Activated CD4-positive, CD25-positive, alpha-beta regulatory T cell treated with anti-CD3 and anti-CD28 coated beads, Interleukin-2, amount 50 U/mL, for 16 hours (primary cell): Measurements from ENCODE around the gene JUP.

ENCODE experiments used
- DNase-seq: peaks from one replicate; pipeline ENCODE4 v3.0.0-alpha.2; 2020; ENCODE audit warnings: low read depth, low spot score

The JUP gene

DNA sequence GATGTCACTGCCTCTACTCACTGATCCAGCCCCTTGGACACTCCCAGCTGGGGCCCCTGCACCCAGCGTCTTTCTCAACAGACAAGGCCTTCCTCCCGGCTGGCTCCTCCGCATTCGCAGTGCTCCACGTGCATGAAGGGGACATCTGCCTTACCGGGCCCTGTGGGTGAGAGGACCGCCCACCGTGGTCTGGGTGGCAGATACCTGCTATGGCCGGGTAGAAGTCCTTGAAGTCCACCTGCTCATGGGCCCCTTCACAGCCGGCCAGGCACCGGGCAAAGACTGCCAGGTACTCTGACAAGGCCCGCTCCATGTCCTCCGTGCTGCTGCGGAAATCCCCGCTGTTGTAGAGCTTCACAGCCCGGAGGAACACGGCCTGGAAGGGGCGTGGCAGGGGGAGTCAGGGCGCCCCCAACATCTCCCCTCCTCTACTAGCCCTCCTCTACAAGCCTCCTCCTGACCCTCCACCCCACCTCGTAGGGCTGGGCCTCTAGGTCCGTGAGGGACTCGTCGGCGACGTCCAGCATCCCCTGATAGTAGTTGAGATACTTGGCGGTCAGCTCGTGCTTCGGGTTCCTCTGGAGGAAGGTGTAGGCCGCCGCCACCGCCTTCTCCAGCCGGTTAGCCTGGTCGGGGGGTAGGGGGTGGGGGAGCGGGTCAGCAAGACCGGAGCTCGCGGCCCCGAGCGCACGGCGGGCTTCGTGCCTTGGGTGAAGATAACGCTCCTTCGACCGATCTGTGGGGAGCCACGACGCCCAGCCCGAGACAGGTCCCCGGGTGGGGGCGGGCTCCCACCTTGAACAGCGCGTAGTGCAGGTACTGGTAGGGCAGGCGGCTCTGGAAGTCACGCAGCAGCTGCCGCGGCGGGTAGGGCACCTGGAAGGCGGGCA is 24.4 kb upstream of the JUP start:
- no peak for DNase-seq

DNA sequence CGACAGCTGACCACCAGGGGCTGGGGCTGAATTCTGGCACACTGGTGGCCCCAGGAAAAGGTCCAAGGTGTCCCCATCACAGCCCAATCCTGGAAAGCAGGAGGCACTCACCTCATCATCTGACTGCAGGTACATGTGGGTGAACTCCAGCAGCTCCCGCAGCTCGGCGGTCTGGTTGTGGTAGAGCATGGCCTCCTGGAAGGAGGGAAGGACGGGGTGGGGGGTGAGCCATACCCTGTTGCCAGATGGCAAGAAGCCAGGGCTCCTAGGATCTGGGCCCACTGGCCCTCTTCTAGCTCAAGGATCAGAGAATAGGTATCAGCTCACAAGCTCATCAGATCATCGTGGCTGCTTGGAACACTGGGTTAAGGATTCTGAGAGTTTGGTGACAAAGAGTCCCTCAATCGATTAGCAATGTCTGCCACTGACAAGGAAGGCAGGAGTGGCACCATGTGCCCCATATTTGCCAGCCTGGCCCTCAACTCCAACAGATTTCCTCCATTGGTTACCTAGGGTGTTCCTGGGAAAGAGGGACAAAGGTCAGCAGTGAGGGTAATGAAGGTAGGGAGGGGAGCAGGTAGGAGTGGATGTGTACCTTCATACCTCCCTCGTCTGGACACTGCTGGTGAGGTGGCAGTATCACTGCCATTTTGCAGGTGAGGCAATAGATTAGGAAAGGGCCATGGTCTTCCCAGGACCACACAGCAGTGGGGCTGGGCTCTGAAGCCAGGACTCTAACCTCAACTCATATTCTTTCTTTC is 20.4 kb upstream of the JUP start:
- no peak for DNase-seq

DNA sequence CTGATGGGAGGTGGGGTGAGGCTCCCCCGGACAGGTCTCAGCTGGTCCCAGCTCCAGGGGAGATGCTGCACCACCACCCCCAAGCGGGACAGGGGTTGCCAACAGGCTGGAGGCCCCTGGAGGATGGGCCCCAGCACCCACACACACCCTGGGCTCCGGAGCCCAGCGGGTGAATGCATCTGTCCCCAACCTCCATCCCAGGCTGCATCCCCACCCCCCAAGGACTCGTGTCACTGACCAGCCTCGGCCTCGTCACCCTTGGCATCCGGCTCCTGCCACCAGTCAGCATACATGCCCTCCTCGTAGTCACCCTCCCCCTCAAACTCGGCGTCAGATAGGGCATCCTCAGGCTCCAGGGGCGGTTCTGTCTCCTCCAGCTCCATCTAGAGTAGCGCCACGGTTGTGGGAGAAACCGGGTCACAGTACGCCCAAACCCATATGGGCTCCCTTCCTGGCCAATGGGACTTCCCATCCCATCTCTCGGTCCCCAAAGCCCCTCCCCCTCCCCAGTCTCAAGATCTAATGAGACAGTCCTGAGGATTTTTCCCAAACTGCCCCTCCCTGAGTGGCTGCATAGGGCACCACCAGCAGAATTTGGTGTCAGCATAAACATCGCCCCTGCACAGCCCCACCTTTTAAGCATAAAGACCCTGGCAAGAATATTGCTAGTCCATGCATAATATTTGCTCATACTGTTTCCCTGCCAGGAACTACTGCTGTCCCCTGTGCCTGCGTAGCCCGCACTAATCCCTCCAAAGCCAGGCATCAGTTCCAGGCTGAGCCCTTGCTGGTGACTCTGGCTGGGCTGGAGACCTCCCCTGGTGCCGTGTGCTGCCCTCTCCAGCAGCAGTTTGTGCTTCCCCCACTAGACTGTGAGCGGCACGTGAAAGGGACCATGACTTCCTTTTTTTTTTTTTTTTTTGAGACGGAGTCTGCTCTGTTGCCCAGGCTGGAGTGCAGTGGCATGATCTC is 16.8 kb upstream of the JUP start:
- DNase-seq: no peak

DNA sequence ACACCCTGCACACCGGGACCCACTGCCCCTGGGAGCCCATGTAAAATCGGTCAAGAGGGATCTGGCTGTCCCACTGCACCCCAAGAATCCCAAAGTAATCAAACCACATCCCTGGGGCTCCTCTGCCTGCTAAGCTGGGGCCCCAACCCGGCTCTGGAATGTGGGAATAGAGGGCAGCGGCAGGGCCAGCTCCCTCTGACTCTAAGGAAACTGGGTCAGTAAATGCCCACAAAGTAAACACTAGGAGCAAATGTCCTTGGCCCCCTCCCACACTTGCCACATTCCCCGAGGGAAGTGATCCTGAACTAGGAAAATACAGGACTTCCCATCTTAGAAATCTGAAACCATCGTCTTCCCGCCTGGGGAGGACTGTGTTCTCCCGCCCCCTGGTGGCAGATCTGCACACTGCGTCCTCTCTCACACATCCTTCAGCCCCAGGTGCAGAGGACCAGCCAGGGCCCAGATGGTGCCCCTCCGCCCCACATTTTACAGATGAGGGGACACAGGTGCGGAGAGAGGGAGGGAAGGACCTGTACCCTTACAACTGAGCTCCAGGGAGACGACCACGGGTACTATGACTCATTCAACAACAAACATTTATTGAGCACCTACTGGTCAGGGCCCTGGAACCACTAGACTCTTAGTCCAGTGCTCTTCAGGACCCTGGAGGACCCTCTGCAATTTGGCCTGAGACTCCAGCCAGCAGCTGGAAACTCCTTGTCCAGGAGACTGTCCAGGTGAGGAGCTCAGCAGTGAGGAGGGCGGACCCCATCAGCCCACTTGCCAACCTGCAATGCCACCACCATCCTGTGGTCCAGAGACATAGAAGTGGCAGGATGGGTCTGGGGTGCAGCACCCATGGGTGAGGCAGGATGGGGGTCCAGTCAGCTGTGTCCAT is 15.1 kb upstream of the JUP start:
- peak; percentile 56 for DNase-seq

DNA sequence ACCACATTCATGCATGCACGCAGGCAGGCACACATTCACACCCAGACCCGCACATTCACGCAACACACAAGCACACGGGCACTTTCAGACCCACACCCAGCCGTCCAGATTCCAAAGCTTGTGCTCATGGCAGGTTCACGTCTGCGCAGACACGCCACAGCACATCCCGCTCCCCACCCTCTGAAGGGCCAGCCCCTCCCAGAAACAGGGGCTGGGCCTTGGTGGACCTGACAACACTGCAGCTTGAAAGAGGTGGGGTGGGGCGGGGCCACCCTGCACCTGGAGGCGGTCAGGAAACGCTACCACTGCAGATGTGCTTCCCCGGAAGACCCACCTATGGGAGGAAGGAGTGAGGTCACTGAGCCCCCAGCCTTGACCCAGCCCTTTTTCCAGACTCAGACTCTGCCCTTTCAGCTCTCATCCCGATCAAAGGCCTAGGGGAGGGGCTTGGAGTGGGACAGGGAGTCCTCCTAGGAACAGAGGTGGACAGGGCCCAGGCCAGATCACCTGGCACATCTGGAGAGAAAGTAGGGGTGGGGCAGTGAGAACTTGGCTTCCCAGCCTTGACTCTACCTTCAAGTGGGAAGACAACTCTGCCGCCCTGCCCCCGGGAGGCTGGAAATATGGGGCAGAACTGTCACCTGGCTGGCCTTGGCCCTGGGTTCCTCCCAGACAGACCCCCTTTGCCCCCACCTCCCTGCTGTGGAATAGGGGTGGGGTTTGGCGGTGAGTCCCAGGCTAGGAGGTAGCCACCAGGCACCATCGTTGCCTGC is 14.3 kb upstream of the JUP start:
- DNase-seq: no peak

DNA sequence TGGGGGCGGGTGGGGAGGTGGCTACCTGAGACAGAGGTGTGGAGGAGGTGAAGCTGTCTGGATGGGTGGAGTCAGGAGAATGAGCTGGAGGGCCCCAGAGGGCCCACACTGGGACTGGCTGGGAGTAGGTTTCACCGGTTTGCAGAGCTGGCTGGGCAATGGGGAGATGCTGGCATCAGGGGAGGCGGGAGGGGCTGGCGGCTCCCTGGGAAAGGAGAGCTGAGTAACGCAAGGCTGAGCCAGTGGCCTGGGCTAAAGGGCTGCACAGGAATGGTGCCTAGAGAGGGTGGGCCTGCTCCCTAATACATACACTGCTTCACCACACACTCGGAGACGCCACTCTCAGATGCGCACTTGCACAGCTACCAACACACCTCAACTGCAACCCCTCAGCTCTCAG is 12.9 kb upstream of the JUP start:
- no peak for DNase-seq

DNA sequence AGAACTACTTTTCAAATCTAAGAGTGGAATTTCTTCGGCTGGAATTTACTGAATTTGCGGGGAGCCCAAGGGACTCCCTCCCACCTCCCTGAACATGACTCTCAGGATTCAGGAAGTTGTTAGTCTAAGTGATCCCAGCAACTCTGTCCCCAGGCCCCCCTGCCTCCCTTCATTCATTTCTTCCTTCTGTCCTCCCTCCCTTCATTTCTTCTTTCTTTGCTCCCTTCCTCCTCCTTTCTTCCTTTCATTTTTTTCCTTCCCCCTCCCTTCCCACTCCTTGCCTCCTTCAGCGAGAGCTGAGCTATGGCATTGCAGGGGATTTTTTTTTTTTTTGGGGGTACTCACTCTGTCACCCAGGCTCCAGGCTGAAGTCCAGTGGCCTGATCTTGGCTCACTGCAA is 10.9 kb upstream of the JUP start:
- DNase-seq: no peak

DNA sequence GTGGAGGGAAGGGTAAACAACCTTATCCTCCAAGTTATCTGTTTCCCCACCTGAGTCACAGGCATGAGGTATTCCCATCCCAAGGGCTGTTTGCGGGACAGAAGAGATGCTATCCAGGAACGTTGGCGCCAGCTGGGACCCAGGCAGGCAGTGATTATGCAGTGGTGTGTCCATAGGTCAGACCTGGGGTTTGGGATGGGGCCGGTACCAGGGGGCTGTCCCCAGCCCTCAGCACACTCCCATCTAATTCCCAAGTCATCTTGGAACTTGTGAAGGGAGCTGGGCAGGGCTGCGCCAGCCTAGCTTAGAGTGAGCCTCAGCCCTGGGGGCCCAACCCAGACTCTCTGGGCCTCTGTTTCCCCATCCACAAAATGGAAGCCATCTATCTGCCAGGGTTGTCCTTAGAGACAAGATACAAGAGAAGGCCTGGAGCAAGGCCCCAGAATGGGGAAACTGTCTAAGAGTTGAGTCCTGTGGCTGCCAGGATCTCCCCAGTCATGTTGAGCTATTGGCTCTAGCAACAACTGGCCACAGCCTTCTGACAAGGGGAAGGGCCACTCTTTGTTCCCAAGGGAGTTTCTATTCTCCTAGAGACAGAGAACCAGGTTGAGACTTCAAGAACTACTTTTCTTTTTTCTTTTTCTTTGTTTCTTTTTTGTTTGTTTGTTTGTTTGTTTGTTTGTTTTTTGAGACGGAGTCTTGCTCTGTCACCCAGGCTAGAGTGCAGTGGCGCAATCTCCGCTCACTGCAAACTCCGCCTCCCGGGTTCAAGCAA is 9.8 kb upstream of the JUP start:
- no peak for DNase-seq

DNA sequence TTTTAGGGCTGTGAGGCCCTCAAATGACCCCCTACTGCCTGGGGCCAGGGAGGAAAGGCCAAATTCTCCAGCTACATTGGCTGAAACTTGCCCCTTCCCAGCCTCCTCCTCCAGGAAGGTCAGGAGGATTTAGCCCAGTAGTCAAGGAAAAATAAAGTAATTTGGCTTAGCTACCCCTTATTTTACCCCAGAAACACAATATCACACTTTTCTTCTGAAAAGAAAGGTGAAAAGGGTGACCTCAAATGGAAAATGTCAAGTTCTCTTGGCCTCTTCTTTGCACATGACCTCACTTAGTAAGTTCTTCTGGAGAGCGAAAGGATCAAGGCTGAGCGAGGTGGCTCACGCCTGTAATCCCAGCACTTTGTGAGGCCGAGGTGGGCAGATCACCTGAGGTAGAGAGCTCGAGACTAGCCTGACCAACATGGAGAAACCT is 8.0 kb upstream of the JUP start:
- DNase-seq: no peak

DNA sequence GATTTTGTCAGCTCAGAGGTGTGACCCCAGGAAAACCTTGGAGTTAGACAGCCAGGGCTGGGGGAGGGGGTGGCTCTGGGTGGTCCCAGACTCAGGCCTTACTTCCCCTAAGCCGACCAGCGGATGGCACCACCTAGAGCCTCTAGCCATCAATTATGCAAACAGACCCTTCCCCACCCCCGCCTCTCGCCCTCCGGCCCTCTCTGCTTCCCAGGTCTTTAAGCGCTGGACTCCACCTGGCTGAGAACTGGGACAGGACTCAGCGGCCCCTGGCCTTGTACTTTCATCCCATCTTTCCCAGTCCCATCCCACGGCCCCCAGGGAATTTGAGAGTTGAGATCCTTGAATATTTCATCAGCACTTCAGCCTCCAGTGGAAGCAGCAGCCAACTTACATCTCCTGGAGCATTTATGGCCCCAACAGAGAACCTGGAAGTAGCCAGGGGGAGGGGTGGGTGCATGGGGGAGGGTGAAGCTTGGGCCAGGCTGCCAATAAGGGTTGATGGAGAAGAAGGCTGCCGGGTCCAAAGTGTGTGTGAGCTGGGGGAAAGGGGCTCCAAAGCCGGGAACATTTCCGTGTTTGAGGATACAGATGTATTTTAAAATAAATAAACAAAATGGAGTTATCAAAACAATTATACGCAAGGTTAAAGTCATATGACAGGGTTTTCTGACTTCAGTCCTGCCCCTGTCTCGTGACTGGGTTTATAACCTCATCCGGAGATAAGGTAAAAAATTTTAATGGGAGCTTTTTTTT is 7.5 kb upstream of the JUP start:
- no peak for DNase-seq

DNA sequence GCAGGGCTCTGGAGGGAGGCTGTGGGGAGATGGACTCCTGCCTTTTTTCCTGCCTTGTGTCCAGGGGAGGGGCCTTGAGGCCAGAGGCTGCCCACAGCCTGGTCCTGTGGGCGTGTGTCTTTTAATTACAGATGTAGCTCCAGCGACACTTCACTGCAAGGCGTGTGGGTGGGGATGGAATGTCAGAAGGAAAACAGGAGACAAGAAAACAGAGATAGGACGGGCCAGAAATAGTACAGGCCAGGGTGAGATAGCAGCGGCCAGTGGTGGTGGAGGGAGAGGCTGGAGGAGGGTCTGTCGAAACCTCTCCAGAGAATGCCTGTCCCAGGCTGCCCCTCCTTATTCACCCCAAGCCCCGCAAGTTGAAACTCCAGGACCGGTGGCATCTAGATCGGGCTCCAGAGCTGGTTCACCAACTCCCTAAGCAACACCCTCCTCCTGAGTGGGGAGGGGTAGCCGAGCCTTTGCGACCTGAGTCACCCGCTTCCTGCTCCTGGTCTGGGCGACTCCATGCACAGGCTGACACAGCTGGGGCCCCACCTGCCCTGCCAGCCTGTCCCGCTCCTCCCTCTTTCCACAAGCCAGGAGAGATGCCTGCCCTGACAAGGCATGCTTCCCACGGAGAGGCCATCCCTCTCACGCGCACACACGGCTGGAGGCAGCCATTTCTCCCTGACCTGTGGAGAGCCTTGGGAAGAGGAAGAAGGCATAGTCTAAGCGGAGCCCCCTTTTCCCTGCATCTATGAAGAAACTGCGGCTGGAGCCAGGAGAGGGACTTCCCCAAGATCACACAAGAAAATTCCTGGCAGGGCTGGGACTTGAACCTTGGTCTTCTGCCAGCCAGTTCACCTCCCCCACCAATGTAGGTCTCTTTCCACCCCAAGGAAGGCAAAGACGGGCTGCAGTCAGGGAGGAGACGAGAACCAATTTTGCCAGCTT is 6.6 kb upstream of the JUP start:
- DNase-seq: no peak

DNA sequence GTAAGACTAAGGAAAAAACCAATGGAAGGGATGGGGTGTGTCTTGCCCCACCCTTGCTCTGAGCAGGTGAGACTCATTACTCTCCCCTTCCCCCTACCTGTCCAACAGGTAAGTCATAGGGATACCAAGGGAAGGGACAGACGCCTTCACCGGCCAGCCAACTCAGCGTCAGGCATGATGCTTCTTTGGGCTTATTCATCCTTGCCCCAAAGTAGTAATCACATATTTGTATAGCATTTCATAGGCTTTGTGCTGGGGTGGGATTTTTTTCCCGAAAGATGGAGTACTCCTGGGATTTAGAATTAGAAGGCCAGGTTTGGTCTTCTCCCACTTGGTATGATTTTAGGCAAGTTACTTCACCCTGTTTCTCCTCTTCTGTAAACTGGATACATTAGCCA is 509 bp upstream of the JUP start:
- no peak for DNase-seq

DNA sequence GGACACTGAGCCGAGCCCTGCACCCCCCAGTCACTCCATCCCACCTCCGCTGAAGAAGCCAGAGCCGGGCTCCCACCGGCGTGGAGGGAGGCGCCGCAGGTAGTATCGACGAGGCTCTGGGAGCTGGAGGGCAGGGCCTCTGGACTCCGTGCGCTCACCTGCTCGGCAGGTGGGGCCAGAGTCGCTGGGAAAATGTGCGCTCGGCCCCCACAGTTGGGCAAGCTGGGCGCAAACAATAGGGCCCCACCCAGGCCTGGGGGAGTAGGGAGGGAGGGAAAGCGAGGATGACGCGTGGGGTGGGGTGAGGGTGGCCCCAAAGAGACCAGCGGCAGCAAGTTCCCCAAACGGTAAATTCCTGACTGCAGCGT is 668 bp downstream of the JUP start:
- no peak for DNase-seq

DNA sequence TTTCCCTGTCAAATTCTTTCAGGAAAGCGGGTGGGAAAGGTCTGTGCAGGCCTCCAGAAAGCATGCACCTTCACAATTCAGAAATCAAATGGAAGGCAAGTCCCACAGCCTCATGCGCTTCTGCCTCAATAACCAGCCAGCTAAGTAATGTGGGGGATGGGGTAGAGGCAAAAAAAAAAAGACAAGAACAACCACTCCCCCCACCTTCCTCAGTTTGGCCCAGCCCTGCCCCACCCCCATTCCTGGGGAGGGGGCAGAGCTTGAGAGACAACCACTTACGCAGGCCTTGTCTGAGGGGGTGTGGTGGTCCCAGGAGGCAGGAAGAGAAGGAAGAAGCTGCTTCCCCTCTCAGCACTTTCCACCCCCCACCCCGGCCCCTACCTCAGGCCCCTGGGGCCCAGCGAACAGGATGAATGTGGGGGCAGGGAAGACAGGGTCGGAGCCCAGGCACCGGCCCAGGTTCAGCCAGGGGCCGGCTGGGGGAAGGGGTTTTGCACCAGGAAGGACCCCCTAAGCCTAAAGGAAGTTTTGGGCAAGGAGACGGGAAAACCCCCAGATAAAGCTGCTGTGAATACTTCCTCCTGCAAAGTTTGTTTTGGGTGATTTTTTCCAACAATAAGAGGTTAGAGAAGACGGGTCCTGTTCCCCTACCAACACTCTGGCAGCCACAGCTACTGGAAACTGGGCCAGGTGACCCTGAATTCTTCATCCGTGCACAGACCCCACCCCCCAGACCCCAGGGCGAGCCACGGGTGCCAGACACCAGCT is 1.2 kb downstream of the JUP start:
- no peak for DNase-seq

DNA sequence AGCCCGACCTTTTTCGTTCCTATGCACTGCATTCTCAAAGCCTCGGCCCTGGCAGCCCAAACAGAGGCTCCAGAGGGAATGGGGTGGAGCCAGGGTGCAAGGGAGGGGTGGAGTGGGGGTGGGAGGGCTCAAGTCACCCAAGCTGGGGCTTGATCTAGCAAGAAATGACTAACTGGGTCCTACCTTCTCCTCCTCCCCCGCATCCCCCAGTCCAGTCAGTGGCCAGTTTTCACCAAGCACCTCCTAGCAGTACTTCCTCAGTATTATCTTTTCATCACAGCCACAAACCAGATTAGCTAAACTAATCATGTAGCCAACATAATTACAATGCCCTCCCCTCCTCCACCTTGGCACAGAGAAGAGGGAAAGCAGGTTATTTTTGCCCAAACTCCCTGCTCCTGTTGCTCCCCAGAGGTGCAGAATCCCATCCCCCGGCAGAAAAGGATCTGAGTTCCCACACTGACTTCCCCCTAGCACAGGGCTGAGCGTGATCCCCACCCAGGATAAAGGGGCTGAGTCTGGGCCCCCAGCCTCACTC is 2.2 kb downstream of the JUP start:
- no peak for DNase-seq

DNA sequence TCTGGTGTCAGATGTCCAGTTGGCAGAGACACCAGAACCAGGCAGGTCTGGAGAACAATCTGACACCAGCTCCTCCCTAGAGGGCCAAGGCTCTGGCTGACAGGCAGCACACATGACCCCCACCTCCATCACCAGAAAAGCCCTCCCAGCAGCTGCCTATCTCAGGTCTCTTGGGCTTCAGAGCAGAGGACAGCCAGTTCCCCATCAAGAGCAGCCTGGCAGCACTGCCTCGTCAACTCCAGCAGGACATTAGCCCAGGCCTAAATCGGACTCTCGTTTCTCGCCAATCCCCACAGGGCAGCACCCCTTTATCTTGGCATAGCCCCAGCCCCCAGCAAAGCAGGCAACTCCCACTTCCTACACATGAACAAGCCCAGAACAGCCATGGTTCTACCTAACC is 4.4 kb downstream of the JUP start:
- no peak for DNase-seq
